ENCODE data around the gene CDH1.

DNA sequence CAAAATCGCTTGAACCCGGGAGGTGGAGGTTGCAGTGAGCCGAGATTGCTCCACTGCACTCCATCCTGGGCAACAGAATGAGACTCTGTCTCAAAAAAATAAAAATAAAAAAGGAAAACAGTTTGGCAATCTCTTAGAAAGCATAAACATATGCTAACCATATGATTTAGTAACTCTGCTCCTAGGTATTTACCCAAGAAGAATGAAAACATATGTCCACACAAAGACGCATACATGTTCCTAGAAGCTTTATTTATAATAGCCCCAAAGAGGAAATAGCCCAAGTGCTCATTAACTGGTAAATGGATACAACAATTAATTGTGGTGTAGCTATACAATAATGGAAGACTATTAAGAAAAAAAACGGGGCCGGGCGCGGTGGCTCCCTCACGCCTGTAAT, 18.5 kb upstream of the CDH1 start:
- TF ChIP-seq, protein P1, sequence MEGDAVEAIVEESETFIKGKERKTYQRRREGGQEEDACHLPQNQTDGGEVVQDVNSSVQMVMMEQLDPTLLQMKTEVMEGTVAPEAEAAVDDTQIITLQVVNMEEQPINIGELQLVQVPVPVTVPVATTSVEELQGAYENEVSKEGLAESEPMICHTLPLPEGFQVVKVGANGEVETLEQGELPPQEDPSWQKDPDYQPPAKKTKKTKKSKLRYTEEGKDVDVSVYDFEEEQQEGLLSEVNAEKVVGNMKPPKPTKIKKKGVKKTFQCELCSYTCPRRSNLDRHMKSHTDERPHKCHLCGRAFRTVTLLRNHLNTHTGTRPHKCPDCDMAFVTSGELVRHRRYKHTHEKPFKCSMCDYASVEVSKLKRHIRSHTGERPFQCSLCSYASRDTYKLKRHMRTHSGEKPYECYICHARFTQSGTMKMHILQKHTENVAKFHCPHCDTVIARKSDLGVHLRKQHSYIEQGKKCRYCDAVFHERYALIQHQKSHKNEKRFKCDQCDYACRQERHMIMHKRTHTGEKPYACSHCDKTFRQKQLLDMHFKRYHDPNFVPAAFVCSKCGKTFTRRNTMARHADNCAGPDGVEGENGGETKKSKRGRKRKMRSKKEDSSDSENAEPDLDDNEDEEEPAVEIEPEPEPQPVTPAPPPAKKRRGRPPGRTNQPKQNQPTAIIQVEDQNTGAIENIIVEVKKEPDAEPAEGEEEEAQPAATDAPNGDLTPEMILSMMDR (IDR thresholded peaks at IDR 0.05) = no peak
- no peak for TF ChIP-seq POLR2A (IDR thresholded peaks at IDR 0.05)

Measured in heart left ventricle (tissue), 13 donors.